GM21390 (cell line): Measurements from ENCODE around the gene POLR2H.

Experiments used
- ATAC-seq: cut with Tn5 transposase; IDR thresholded peaks from one replicate; pipeline ENCODE4 v1.9.1; 2021; ENCODE audit not compliant: unreplicated experiment

Gene POLR2H

DNA sequence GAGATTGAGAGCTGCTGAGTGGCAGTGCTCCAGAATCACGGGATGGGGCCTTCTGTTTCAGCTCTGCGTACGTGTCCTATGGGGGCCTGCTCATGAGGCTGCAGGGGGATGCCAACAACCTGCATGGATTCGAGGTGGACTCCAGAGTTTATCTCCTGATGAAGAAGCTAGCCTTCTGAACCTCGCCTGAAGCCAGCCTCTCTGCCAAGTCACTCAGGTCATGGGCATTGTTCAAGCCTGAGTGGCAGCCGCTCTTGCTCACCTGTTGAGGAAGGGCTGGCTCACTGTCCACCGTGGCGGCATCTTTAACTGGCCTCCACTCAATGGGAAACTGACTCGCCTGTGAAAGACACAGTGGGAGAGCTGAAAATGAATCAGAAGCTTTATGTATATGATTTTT is 6.6 kb downstream of the POLR2H start:
- no peak for ATAC-seq

DNA sequence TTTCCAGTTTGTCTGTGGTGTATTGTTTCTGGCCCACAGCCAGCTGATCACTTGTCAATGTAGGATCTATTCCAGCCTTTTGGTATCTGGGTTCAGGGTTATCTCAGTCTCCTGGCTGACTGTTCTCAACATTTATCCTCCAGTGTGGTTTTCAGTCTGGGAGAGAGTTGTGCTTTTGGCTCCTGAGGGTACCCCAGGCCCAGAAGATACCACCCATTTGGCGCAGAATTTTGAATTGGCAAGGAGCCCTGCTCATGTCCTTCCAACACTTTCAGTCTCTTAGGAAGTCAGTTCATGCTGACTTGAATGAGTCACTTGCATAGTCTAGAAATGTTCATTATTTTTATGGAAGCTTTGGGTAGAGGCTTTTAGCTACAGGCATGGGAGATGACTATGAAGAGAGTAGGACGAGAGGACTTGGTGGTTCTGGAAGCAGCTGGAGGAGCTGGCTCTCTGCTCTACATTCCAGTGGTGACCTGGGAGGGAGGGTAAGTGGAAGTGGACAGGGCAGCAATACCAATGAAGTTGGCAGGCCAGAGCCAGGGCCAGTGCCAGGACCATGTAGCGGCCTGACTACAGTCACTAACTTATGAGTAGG is 7.2 kb downstream of the POLR2H start:
- no peak for ATAC-seq

DNA sequence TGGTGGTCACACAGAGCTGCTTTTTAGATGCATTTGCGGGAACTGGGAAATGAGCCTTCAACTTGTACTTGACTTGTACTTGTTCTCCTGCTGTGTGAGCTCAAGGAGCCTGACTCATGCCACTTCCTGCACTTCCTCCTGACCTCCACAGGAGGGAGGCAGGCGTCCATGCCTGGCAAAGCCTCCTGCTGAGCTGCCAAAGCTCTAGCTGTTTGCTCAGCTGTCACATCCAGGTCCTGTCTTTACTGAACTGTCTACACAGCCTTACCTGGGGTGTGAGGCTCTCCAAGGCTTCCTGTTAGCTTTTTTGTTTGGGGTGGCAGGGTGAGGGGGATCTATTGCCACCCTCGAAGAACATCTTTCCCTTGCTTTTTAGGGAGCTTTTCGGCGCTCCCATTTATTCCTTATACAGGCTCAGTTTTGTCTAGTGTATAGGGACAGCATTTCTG is 10.1 kb downstream of the POLR2H start:
- ATAC-seq: peak; percentile 70

GRCh38 chr3:184372296-184372821 is 10.8 kb downstream of the POLR2H start:
- ATAC-seq: no peak

GRCh38 chr3:184372911-184373310 is 11.4 kb downstream of the POLR2H start:
- no peak for ATAC-seq

DNA sequence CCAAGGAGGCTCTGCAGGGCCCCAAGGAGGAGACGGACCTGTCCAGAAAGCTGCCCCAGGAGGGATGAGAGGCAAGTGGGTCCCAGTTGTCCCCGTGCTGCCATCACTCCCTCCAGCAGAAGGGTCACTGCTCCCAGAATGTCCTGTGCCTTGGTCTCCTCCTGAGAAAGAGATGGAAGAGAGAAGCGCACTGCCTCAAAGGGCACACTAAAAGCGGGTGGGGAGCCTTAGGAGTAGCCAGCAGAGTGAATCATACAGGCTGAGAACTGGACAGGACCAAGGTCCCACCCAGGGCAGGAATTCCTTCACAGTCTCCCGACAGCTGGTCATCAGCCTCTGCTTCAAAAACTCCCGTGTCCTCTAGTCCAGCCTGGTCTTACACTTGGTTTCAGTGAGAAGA is 11.9 kb downstream of the POLR2H start:
- no peak for ATAC-seq

DNA sequence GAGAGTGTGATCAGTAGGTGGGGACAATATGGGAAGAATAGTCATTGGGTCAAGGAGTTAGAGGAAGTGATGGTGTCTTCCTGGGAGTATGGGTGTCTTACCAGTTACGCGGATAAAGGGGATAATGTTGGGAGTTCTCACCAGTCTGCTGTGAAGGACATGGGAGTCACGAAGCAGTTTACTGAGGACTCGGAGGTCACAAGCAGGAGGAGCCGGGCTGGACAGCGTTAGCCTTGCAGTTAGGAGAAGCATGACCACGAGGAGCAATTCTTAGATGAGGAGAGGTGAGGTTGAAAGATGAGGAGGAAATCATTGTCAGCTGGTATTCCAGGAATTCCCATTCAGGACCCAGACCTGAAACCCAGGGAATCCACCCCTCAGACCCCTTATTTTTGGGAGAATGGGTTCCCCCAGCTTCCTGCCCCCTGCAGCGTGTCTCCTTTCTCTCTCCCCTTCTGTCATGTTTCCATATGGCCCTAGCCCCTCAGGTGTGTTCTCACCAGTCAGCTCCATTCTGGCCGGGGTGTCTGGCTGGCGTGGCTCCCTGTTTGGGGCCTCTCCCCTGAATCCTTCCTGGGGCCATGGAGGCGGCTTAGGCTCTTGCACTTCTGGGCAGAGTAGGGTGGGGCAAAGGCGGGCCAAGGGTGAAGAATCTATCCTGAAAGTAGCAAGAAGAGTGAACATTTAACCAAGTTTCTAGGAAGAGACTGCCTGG is 14.4 kb downstream of the POLR2H start:
- no peak for ATAC-seq

GRCh38 chr3:184377374-184377773 is 15.9 kb downstream of the POLR2H start:
- ATAC-seq: no peak

GRCh38 chr3:184377882-184378445 is 16.5 kb downstream of the POLR2H start, which contains the start of gene THPO:
THPO (minus strand) TSS chr3:184378207; CDS start chr3:184376259, 1,948 bp downstream.
- ATAC-seq: no peak

GRCh38 chr3:184378651-184379357 is 17.3 kb downstream of the POLR2H start:
- ATAC-seq: no peak

- ATAC-seq: no peak
These were observed 18.1 kb downstream of the POLR2H start, which contains the start of gene CHRD for GRCh38 chr3:184379358-184380184. CHRD (plus strand) TSS chr3:184380054; CDS start chr3:184380319, 265 bp downstream.

GRCh38 chr3:184380185-184380626 is 18.7 kb downstream of the POLR2H start:
- no peak for ATAC-seq

DNA sequence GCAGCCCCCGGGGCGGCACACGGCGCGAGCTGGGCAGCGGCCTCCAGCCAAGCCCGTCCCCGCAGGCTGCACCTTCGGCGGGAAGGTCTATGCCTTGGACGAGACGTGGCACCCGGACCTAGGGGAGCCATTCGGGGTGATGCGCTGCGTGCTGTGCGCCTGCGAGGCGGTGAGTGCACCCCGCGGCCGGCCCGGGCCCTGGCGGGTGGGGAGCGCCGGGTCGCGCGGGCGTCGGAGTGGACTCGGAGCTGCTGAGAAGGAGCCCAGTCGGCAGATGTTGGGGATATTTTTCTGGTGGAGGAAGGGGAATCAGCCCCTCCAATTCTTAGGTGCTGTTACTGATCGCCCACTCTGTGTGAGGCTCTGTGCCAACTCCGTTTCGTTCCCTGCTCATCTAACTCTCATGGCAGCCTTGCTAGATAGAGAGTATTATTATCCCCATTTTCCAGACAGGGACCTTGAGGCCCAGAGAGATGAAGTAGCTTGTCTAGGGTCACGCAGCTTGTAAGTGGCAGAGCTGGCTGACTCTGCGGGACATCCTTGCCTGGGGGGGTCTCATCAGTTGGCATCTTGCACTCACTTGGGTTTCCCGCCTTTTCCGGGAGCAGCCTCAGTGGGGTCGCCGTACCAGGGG is 19.2 kb downstream of the POLR2H start:
- no peak for ATAC-seq

DNA sequence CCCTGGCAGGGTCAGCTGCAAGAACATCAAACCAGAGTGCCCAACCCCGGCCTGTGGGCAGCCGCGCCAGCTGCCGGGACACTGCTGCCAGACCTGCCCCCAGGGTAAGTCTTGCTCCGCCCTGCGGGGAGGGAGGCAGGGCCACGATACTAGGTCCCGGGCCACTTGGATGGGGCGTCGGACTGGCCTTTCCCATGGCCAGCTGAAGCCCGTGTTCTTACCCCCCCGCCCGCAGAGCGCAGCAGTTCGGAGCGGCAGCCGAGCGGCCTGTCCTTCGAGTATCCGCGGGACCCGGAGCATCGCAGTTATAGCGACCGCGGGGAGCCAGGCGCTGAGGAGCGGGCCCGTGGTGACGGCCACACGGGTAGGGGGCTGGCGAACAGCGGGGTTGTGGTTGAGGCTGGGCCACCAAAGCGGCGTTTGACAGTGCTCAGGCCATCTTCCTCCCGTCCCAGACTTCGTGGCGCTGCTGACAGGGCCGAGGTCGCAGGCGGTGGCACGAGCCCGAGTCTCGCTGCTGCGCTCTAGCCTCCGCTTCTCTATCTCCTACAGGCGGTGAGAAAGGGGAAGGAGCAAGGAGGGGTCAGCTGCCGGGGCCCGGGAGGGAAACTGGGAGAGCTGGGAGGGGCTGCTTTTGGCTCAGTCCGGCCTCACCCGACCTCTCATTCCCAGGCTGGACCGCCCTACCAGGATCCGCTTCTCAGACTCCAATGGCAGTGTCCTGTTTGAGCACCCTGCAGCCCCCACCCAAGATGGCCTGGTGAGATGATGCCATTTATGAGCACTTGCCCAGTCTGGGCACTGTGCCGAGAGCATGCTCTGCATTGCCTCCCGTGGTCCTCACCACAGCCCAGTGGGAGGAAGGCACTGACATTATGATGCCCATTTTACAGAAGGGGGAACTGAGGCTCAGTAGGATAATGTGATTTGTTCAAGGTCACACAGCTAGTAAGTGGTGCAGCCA is 20.0 kb downstream of the POLR2H start:
- no peak for ATAC-seq

- no peak for ATAC-seq
These were observed 21.0 kb downstream of the POLR2H start for GRCh38 chr3:184382326-184383032.

- ATAC-seq: no peak
These were observed 21.7 kb downstream of the POLR2H start for GRCh38 chr3:184383033-184383740.

- ATAC-seq: no peak
These were observed 22.8 kb downstream of the POLR2H start for GRCh38 chr3:184384342-184384741.
